ENCODE measurements around the gene DDHD1. TPM values are rescaled to one million over a fixed set of nuclear protein-coding genes. Genes with fewer than 3 reads are reported as not detected.

DDHD1 gene
- 99.2 TPM for total RNA-seq

DNA sequence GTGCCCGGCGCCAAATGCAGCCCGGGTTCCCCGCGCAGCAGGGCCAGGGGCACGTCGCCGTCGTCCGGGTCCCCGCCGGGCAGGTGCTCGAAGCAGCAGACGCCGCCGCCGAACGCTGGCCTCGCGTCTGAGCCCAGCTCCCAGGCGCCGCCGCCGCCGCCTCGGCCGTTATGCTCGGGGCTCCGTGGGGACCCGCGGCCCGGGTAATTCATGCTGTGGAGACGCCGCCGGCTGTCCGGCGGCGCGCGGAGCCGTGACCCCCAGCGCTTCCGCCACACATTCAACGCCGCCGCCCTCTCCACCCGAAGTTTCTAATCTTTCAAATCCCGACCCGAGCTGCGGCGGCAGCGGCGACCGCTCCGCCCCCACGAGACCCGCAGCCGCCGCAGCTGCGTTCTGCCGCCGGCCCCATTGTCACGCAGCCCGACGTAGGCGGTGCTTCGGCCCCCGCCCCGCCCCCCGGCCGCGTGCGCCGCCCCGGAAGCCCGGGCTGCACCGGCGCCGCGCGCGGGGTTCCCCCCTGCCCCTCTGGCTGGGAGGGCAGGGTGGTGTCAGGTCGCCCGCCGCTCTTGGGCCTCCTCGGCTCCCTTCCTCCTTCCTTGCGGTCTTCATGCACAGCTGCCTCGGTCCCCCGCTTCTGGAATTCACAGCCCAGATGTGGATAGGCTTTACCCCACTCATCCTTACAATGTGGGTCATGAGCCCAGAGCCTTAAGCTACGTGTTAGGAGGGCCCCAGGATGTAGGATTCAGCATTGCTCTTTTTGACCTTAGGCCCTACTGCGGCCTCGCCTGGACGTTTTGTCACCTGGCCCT, at the start of gene DDHD1:
TSS of gene DDHD1 (minus strand) at position 437 of the 815 bp plus-strand sequence. CDS start at position 212, 225 bp downstream.

Other genes starting within 250 kb of the DDHD1 start
- 102 TPM for gene FERMT2, start 202.3 kb downstream of the DDHD1 start, total RNA-seq

Data from camera-type eye (tissue), 1 donor.